ENCODE results near the gene TPP2.

Gene TPP2

GRCh38 chr13:102724923-102725322, 128.1 kb downstream of the TPP2 start:
- Histone ChIP-seq H3K9ac (ENCODE audit: low read length in 2 of 2) (no peak overlapping the region), H3K4me1 (ENCODE audit: control insufficient read depth, insufficient read depth, low read length) (no peaks in the 10 kb centered on the region), H3K27me3 (ENCODE audit: control insufficient read depth in 1 of 2, insufficient read depth in 2 of 2, low read length in 2 of 2) (peaks cover 0 to 2% of the 10 kb centered on the region in 2 donors), H3K4me3 (ENCODE audit: low read length in 2 of 2) (no peak overlapping the region), H3K36me3 (ENCODE audit: control insufficient read depth in 2 of 2, insufficient read depth in 2 of 2, low read length in 2 of 2) (no peaks in the 10 kb centered on the region), H3K9me3 (ENCODE audit: control insufficient read depth in 2 of 2, low read length in 2 of 2) (no peaks in the 10 kb centered on the region), H3K27ac (ENCODE audit: low read length) (no peak overlapping the region)

- Histone ChIP-seq H3K9me3 (ENCODE audit: control insufficient read depth in 2 of 2, low read length in 2 of 2) (no peaks in the 10 kb centered on the region), H3K4me3 (ENCODE audit: low read length in 2 of 2) (no peak overlapping the region), H3K4me1 (ENCODE audit: control insufficient read depth, insufficient read depth, low read length) (no peaks in the 10 kb centered on the region), H3K9ac (ENCODE audit: low read length in 2 of 2) (no peak overlapping the region), H3K36me3 (ENCODE audit: control insufficient read depth in 2 of 2, insufficient read depth in 2 of 2, low read length in 2 of 2) (no peaks in the 10 kb centered on the region), H3K27me3 (ENCODE audit: control insufficient read depth in 1 of 2, insufficient read depth in 2 of 2, low read length in 2 of 2) (peaks cover 0 to 2% of the 10 kb centered on the region in 2 donors), H3K27ac (ENCODE audit: low read length) (no peak overlapping the region)
Measured at GRCh38 chr13:102726430-102726829, 129.6 kb downstream of the TPP2 start.

Measured in stomach smooth muscle (tissue), 2 donors.